ENCODE measurements around the gene GOLM1.

DNA sequence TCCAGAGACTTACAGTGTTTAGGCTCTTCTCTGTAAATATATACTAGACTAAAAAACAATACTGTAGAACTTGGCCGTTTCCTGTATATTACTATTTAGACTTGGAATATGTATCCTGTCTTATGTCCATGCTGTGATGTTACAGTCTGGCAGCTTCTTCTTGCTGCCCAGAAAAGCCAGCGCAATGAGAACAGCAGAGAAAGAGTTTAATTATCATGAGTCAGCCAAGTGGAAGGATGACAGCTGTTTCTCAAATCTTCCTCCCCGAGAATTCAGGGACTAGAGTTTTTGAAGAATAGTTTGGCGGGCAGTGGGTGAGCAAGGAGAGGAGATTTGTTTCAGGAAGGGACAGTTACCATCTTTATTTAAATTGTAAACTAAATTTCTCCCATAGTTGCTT is 120.9 kb downstream of the GOLM1 start:
- TF ChIP-seq, protein P1, sequence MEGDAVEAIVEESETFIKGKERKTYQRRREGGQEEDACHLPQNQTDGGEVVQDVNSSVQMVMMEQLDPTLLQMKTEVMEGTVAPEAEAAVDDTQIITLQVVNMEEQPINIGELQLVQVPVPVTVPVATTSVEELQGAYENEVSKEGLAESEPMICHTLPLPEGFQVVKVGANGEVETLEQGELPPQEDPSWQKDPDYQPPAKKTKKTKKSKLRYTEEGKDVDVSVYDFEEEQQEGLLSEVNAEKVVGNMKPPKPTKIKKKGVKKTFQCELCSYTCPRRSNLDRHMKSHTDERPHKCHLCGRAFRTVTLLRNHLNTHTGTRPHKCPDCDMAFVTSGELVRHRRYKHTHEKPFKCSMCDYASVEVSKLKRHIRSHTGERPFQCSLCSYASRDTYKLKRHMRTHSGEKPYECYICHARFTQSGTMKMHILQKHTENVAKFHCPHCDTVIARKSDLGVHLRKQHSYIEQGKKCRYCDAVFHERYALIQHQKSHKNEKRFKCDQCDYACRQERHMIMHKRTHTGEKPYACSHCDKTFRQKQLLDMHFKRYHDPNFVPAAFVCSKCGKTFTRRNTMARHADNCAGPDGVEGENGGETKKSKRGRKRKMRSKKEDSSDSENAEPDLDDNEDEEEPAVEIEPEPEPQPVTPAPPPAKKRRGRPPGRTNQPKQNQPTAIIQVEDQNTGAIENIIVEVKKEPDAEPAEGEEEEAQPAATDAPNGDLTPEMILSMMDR (IDR thresholded peaks at IDR 0.05; ENCODE audit: borderline replicate concordance, extremely low read depth, low read length, poor library complexity, severe bottlenecking) = no peak
- no peak for TF ChIP-seq EZH2 (IDR thresholded peaks at IDR 0.05; ENCODE audit: borderline replicate concordance, low read depth, low read length, severe bottlenecking)
